H4 (cell line): ENCODE measurements around the gene STAB1. TPM values are rescaled to one million over a fixed set of nuclear protein-coding genes. Genes with fewer than 3 reads are reported as not detected.

Source experiments
- DNase-seq: peaks from one replicate; pipeline ENCODE4 v3.0.0-alpha.2; 2015; ENCODE audit warnings: low spot score
- total RNA-seq: library from RNA; depleted of rRNA; stranded (reverse); fragments of >200 nt; shearing (Covaris generic); gene quantifications from 2 replicates; pipeline ENCODE4 v1.2.3, GENCODE V29; 2014

STAB1 gene
- total RNA-seq, 1 experiment from 2014 or later: not detected

DNA sequence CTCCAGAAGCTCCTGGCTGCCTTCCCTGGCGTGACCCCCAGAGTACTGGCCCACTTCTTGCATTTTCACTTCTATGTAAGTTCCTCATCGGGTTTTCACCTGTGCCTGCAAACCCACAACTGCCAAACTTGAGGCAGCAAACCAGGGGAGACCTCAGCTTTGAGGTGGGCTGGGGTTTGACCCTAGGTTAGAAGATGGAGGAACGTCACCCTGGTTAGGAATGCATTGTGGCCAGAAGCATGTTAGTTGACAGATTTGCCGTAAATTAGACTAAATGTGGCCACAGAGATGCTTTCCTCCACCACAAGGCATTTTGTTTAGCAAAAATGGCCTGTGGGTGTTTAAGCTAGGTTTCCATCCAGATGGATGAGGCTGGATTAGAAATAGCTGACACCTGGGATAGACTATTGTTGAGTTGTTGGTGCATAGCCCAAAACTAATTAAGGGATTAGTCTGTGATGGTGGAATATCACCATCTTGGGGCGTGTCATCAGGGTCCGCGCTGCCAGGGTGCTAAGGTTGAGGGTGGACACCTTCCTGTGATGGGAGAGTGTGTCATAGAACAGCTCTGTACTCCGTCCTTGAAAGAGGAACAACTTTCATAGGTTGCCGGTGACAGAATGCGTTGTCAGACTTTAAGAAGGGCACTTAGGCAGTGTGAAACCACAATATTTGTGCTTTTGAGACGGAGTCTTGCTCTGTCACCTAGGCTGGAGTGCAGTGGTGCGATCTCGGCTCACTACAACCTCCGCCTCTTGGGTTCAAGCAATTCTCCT, 36.2 kb upstream of the STAB1 start:
- DNase-seq: no peak

DNA sequence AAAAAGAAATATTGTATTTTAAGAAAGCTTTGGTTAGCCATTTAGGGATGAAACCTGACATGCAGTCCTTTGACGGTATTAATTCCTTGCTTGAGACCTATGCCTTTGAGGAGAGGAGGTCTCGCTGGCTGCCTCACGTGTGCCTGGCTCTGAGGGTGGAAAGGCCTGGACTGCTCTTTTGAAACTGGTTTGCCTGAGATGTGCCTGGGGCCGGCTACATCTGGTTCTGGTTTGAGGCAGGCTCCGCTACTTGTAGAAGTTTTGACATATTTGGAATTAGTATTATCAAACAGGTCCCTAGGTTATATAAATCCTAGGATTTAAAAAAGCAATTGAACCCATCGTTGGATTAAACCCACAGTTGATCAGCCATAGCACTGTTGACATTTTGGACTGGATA, 33.3 kb upstream of the STAB1 start:
- DNase-seq: no peak

DNA sequence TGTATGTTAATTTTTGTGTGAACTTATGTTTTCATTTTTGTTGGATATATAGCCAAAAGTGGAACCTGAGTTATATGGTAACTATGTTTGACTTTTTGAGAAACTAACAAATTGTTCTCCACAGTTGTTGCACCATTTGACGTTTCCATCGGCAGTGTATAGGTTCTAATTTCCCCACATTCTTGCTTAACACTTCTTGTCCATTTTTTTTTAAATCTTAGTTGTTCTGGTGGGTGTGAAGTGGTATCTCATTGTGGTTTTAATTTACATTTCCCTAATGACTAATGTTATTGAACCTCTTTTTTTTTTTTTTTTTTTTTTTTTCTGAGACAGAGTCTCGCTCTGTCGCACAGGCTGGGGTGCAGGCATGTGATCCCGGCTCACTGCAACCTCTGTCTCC, 31.7 kb upstream of the STAB1 start:
- no peak for DNase-seq

DNA sequence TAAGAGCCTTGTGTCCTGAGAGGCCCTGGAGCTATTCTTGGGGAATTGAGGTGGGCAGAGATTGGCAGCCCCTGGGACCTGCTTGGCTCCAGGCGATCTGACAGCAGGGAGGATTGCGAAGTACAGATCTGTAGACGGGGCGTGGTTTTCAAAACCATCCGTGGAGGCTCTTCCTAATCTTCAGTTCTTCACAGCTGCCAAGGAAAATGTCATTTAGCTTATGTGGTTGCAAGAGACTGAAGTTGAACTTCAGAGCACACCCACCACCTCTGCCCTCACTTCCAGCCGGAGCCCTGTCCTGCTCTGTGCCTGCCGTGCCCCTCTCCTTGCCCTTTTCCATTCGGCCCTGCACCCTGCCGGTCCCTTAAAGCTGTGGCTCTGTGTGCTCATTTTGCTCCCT, 26.8 kb upstream of the STAB1 start:
- no peak for DNase-seq

DNA sequence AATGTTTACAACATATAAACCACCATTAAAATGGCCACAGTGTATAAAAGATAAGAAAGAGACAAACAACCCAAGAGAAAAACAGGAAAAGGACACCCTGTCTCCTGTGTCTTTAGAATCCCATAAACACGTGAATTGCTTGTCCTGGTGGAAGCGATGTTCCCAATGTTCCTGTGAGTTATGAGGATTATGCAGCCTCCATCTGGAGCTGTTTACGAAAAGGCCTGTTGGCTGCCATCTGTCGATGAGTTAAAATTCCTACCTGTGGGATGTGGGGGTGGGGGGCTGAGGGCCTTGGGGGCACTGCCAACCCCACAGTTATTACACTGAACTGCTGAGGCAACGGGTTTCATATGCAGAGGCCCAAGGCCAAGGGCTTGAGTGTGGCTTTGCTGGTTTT, 26.1 kb upstream of the STAB1 start:
- DNase-seq: no peak

DNA sequence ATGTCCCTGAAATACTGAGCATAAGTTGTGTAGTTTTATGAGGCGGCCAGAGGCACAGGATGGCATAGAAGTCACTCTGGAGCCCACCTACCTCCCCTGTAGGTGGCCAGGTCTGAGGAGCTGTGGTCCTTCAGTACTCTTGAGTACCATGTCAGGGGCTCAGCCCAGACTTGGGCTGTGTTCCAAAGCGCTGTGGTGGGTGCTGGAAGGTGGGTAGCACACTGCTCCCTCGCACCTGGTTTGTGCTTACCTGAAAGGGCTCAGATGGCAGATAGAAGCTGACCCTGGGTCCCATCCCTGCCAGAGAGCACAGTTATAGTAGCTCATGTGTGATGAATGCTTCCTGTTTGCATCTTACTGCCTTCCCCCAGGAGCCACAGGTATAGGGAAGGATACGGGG, 24.2 kb upstream of the STAB1 start:
- no peak for DNase-seq

DNA sequence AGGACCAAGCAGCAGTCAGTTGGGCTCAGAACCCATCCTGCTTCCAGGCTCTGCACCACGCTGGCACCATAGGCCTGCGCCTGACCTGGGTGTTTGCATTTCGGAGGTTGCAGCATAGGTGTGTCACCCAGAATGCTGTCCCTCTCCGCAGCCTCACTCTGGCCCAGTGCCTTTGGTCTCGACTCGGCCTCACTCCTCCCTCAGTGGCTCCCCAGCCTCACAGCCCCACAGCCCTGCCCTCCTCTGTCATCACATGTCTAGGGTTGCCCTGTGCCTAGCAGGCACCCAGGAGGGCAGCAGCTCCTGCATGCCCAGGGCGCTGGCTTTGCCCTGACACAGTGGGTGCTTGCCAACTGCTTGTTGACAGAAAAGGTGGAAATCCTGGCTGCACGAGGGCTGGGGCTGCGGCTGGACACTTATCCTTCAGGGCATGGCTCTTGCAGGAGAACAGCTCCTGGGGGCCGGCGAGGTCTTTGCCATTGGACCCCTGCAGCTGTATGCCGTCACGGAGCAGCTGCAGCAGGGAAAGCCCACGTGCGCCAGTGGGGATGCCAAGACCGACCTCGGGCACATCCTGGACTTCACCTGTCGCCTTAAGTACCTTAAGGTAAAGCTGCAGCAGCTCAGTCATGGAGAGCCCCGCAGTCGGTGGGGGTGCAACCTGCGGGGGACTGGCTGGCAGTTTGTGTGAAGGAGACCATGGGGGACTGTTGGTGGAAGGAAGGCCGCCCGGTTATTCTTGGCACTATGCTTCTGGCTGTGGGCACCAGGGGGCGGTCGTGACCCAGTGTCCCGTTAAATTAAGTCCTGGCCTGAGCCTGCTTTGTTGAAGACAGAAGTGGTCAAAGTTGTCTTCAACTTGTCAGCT, 23.5 kb upstream of the STAB1 start:
- peak; percentile 16 for DNase-seq

DNA sequence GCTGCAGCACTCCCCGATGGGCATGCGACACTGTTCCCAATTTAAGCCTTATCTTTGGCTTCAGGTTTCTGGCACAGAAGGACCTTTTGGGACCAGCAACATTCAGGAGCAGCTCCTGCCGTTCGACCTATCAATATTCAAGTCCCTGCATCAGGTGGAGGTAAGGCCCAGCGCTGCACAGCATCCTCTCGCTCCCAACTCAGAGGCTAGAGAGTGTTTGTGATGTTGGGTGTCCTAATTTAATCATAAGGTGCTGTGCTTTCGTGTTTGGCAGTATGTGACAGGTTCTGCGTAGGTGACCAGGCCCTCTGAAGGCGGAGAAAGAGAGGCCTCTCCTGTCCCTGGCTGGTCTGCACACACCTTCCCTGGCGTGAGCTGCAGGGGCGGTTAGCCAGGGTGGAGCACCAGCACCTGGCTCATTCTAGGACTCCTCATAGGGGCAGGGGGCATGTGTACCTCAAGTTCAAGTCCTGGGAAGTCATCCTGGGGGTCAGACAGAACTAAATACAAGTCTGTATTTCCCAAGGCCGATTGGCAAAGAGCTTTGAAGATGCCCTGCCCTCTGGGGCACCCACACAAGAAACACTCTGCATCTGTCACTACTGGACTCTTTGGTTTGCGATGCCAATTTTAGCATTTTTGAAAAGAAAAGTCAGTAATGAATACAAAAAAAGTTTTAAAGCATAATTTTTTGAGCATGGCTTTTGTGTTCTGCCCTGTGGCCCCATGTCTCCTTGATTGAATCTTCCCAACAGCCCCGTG, 22.7 kb upstream of the STAB1 start:
- no peak for DNase-seq

DNA sequence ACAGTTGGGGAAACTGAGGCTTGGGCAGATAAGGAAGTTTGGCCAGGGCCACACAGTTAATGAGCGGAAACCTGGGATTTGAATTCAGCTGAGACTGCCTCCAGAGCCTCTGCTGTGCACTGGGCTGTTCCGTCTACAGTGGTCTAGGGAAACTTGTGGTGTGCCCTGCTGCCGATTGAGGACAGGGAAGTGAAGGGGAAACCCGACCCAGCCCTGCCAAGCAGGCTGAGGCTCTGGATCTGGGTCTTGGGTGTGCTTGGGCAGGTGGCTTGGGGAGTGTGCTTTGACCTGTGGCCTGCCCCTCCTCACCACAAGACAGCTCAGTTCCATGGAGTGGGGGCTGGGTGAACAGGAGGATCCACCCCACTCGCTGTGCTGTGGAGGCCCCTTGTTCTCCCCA, 22.1 kb upstream of the STAB1 start:
- DNase-seq: no peak

DNA sequence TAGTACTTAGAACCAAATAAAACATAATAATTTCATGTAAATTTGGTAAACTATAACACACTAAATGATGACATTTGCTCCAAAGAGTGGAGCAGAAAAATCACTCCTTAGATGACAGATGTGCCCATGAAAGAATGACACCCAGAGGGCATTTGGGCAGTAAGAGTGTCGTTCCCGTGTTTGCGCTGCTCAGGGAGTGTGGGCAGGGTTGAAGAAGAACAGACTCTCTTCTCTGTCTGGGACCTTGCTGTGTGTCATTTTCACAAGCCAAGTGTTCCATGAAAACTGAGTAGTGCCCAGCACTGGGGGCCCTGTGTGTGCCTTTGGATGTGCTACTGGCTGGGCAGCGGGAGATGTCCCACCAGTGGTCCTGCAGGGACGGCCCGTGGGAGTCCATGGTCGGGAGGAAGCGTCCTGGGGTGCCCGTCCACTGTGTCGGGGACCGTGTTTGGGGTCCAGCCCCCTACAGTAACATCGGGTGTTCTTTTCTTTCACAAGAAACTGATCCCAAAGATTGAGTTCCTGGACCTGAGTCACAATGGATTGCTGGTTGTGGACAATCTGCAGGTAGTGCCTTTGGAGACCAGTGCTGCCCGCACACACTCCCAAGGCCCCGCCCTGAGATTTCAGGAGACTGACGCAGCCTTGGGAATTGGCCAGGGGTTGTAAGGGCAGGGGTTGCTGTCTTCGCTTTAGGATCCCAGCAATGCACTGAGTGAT, 17.9 kb upstream of the STAB1 start:
- no peak for DNase-seq

DNA sequence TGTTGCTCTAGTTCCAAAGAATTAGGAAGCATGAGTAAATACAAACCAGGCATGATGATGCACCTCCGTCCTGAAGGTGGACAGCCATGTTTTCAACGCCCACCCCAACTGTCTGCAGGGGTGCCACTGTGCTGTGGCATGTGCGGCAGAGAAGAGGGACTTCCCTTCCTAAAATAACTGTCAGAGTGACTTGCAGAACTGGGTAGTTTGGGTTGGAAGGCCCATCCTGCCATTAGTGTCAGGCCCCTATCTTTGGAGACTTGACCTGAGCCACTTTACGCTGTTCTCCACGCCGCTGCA, 17.4 kb upstream of the STAB1 start:
- DNase-seq: no peak

DNA sequence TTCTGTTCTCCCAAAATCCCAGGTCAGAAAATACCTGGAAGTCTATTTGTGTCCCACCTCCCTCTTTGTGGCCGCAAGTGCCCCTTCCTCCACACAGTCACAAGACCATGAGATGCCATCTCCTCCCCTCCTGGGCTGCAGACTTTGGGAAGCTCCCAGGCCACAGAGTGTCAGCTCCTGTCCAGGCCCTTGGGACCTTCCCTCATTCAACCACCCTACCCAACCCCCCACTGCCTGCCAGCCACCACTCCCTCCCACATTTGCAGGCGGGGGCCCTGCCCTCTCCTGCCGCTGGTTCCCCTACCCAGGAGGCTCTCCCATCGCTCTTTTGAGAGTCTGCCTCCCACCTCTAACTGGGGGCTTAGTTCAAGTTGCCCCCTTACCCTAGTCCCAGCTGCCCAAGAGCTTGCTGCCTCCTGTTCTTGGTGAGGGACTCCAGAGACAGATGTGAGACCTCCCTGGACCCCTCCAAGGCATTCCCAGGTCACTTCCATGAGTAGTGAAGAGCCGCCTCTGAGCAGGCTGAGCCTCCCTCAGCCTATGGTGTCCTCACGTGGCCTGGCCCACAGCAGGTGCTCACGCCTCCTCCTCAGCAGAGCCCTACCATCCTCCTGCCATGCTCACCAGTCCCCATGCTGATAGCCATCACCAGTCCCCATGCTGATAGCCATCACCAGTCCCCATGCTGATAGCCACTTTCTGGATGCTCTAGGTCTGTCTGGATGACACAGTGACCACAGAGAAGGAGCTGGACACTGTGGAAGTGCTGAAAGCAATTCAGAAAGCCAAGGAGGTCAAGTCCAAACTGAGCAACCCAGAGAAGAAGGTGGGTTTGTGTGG, 15.9 kb upstream of the STAB1 start:
- DNase-seq: no peak

DNA sequence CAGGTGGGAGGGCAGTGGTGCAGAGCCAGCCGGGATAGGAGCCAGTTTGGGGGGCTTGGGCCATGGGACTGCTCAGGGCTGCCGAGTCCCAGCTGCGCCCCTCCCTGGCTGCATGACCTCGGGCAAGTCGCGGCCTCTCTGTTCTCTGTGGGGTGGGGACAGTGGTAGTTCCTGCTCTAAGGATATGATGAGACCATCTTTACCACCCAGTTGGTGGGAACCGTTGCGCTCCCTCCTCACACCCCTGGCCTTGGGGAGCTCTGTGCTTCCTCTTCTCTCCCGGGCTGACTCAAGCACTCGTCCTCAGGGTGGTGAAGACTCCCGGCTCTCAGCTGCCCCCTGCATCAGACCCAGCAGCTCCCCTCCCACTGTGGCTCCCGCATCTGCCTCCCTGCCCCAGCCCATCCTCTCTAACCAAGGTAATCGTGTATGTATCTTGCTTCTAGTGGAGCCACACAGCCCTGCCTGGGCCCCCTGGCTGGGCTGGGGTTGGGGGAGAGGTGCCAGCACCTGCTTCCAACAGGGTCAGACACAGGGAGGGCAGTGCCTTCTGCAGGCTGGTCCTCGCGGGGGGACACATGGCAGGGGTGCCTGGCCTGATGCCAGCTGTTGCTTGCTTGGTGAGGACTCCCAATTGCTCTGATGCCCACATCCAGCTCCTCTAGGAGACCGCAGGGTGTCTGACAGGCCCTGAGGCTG, 15.1 kb upstream of the STAB1 start:
- no peak for DNase-seq

DNA sequence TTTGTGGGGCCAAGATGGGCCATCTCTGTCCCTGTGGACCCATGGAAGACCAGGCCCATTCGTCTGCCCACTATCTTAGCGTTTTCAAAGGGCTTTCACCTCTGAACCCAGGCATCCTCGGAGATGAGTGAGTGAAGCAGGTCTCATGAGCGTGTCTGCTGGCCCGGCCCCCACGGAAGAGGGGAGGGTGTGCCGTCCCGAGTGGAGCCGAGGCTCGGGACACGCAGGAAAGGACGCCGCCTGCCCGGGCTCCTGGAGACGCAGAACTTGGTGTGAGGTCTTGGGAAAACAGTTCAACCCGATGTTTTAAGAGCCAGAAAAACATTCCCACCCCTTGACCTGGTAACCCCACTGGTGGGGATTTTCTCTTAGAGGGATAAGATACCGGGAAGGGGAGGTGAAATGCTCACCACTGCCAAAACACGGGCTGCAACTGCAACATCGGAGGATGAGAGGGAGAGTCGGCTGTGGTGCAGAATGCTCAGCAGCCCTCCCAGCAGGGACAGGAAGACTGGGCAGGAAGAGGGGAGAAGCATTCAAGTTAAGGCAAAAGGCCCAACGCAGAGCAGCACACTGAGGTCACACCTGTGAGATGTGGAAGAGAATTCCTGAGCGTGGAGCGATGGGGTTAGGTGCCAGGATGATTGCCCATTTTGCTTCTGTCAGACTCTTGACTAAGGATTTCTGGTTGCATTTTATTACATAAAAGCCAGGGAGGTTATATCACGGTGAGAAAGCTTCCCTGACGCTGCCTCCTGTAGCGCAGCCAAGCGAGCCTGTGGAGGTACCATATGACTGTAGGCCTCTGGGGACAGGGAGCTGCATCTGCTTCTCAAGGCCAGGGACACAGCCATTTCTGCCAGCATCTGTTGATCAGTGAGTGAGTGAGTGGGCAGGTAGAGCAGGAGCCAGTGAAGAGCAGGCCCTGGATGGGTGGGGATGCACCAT, 14.1 kb upstream of the STAB1 start:
- no peak for DNase-seq

DNA sequence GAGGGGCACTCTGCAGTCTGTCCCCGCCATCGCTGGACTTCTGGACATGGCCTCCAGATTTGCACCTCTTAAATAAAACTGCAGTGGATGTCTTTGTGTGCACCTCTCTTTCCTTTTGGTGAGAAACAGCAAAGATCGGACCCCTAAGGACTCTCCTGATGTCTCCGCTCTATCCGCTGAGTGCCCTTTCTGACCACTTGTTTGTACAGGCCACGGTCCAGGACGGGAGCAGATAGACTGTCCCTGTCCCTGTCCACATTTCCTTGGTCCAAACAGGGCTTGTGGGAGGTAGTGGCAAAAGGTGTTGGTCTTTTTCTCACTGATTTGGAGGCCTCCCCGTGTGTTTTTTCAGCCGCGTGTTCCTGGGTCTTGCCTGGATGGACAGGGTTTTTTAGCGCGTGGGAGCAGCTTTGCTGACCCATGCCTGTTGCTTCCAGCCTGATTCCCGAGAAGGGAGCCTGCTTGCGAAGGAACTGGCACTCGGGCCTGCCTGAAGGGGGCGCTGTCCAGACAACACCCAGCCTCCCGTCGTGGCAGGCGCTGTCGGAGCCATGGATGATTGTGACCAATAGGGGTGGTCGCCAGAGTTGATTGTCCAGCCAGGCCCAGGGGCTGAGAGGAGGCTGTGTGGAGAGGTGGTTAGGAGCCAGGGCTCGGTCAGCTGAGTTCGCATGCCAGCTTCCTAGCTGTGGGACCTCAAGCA, 13.2 kb upstream of the STAB1 start:
- no peak for DNase-seq

DNA sequence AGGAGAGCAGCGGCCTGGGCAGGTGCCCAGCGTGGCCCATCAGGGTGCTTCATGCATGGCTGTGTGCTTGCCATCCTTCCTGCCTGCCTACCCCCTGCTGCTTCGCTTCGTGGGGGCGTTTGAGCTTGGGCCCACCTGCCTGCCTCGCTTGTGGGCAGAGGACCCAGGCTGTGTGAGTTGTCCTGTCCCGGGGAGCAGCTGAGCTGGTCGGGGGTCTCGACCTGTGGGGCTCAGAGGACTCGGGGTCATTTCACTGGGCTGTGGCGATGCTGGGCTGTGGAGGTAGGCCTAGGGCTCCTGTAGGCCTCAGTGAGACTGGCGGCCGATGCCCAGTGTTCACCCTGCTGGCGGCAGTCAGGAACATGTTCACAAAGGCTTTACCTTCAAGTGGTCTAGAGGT, 12.1 kb upstream of the STAB1 start:
- DNase-seq: no peak

DNA sequence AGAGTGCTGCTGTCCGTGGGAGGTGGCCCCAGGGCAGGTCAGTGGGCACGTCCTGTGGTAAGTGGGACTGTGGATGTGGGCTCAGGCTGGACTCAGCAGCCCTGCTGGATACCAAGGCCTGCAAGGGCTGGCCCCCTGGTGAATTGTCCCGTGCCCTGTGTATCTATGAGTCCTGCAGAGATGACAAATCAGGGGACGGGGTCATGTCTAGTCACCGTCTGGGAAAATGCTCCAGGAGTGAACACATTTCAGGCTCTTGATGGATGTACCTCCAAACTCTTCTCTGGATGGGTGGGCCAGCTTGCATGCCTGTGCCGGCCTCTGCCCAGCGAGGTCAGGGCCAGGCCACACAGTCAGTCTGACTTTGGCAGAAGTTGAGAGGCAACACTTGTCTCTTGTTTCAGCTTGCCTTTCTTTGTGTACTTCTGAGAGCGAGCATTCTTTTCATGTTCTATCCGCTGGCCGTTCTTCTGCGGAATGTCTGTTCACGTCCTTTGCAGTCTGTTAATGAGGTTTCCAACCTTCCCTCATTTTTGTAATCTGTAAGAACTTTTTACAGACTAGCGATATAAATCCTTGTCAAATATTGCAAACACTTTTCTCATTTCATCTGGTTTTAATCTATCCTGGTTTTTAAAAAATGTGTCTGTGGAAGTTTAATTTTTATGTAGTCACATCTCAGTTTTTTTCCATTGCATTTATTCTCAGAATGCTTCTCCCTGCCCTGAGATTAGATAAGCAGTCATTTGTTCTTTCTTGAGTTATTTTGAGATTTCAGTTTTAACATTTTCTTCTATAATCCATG, 11.4 kb upstream of the STAB1 start:
- no peak for DNase-seq
